Measurements from ENCODE around the gene ANAPC1. TPM values are rescaled to one million over a fixed set of nuclear protein-coding genes. Genes with fewer than 3 reads are reported as not detected.

ANAPC1 gene
- polyA plus RNA-seq: 22.8 TPM
- long read RNA-seq, donor 1: 0 reads
- long read RNA-seq, donor 2, partial matches to known transcripts: 0 of 4 reads
- long read RNA-seq, donor 2, other reads (novel, unspliced or antisense): 0 of 4 reads
- long read RNA-seq, donor 3: 0 reads
- long read RNA-seq, donor 4, partial matches to known transcripts: 0 of 1 reads
- long read RNA-seq, donor 4, other reads (novel, unspliced or antisense): 0 of 1 reads
- long read RNA-seq, donor 5, transcript ANAPC1-206 (2 exons, 580 nt): major isoform, 6 of 6 reads
- long read RNA-seq, donor 5, partial matches to known transcripts: 0 of 6 reads
- long read RNA-seq, donor 5, other reads (novel, unspliced or antisense): 0 of 6 reads
- long read RNA-seq, donor 6, partial matches to known transcripts: 0 of 2 reads
- long read RNA-seq, donor 6, other reads (novel, unspliced or antisense): 0 of 2 reads
- long read RNA-seq, donor 7, partial matches to known transcripts: 0 of 1 reads
- long read RNA-seq, donor 7, other reads (novel, unspliced or antisense): 0 of 1 reads
- long read RNA-seq, donor 8, partial matches to known transcripts: 0 of 2 reads
- long read RNA-seq, donor 8, other reads (novel, unspliced or antisense): 0 of 2 reads
- long read RNA-seq, donor 9, partial matches to known transcripts: 0 of 2 reads
- long read RNA-seq, donor 9, other reads (novel, unspliced or antisense): 0 of 2 reads
- long read RNA-seq, donor 10, partial matches to known transcripts: 0 of 3 reads
- long read RNA-seq, donor 10, other reads (novel, unspliced or antisense): 0 of 3 reads
- long read RNA-seq, donor 11, partial matches to known transcripts: 0 of 2 reads
- long read RNA-seq, donor 11, other reads (novel, unspliced or antisense): 0 of 2 reads

- Histone ChIP-seq H3K36me3 (ENCODE audit: control insufficient read depth, insufficient read depth, low read length) (no peaks in the 10 kb centered on the region), H3K27me3 (ENCODE audit: control insufficient read depth, insufficient read depth, low read length) (no peaks in the 10 kb centered on the region), H3K4me1 (ENCODE audit: control insufficient read depth, insufficient read depth, low read length) (peaks cover 8% of the 10 kb centered on the region), H3K9me3 (ENCODE audit: control insufficient read depth, low read depth, low read length) (no peaks in the 10 kb centered on the region), H3K4me3 (ENCODE audit: low read length) (peak within 1 kb of the TSS; percentile 63), H3K27ac (ENCODE audit: low read length) (peak within 1 kb of the TSS; percentile 78)
- DNase-seq: peak; percentile 81 to 92
- 0% methylated on average over 2 of the region's 73 CpGs for WGBS (ENCODE audit: insufficient coverage, low lambda C conversion rate)
Observed at GRCh38 chr2:111883661-111884591, at the start of gene ANAPC1. Gene ANAPC1 (minus strand): TSS chr2:111884193. CDS start chr2:111880825, 3,368 bp downstream.

GRCh38 chr2:111932841-111933291, 48.9 kb upstream of the ANAPC1 start:
- Histone ChIP-seq H3K27ac (ENCODE audit: low read length) (no peak overlapping the region), H3K36me3 (ENCODE audit: control insufficient read depth, insufficient read depth, low read length) (peaks cover 7% of the 10 kb centered on the region), H3K4me1 (ENCODE audit: control insufficient read depth, insufficient read depth, low read length) (no peaks in the 10 kb centered on the region), H3K27me3 (ENCODE audit: control insufficient read depth, insufficient read depth, low read length) (no peaks in the 10 kb centered on the region), H3K9me3 (ENCODE audit: control insufficient read depth, low read depth, low read length) (no peaks in the 10 kb centered on the region), H3K4me3 (ENCODE audit: low read length) (no peak overlapping the region)
- no peak for DNase-seq
- WGBS (ENCODE audit: insufficient coverage, low lambda C conversion rate): no CpG with 5 or more reads among the region's 4 CpGs

GRCh38 chr2:111930875-111931274, 46.9 kb upstream of the ANAPC1 start:
- H3K4me1 ChIP-seq (ENCODE audit: control insufficient read depth, insufficient read depth, low read length): no peaks in the 10 kb centered on the region
- no peak overlapping the region for H3K4me3 ChIP-seq (ENCODE audit: low read length)
- no peaks in the 10 kb centered on the region for H3K27me3 ChIP-seq (ENCODE audit: control insufficient read depth, insufficient read depth, low read length)
- WGBS (ENCODE audit: insufficient coverage, low lambda C conversion rate): no CpG with 5 or more reads among the region's 2 CpGs
- DNase-seq: no peak
- H3K27ac ChIP-seq (ENCODE audit: low read length): no peak overlapping the region
- H3K36me3 ChIP-seq (ENCODE audit: control insufficient read depth, insufficient read depth, low read length): peaks cover 7% of the 10 kb centered on the region
- H3K9me3 ChIP-seq (ENCODE audit: control insufficient read depth, low read depth, low read length): no peaks in the 10 kb centered on the region

GRCh38 chr2:111930409-111930808, 46.4 kb upstream of the ANAPC1 start:
- H3K27ac ChIP-seq (ENCODE audit: low read length): no peak overlapping the region
- H3K4me3 ChIP-seq (ENCODE audit: low read length): no peak overlapping the region
- no peaks in the 10 kb centered on the region for H3K4me1 ChIP-seq (ENCODE audit: control insufficient read depth, insufficient read depth, low read length)
- H3K9me3 ChIP-seq (ENCODE audit: control insufficient read depth, low read depth, low read length): no peaks in the 10 kb centered on the region
- no CpG with 5 or more reads among the region's 6 CpGs for WGBS (ENCODE audit: insufficient coverage, low lambda C conversion rate)
- H3K36me3 ChIP-seq (ENCODE audit: control insufficient read depth, insufficient read depth, low read length): peaks cover 7% of the 10 kb centered on the region
- no peak for DNase-seq
- H3K27me3 ChIP-seq (ENCODE audit: control insufficient read depth, insufficient read depth, low read length): no peaks in the 10 kb centered on the region

- H3K27me3 ChIP-seq (ENCODE audit: control insufficient read depth, insufficient read depth, low read length): no peaks in the 10 kb centered on the region
- WGBS (ENCODE audit: insufficient coverage, low lambda C conversion rate): no CpG with 5 or more reads among the region's 2 CpGs
- DNase-seq: no peak
- H3K27ac ChIP-seq (ENCODE audit: low read length): no peak overlapping the region
- H3K4me3 ChIP-seq (ENCODE audit: low read length): no peak overlapping the region
- no peaks in the 10 kb centered on the region for H3K4me1 ChIP-seq (ENCODE audit: control insufficient read depth, insufficient read depth, low read length)
- H3K36me3 ChIP-seq (ENCODE audit: control insufficient read depth, insufficient read depth, low read length): peaks cover 7% of the 10 kb centered on the region
- H3K9me3 ChIP-seq (ENCODE audit: control insufficient read depth, low read depth, low read length): no peaks in the 10 kb centered on the region
Observed at GRCh38 chr2:111927723-111928122, 43.7 kb upstream of the ANAPC1 start.

GRCh38 chr2:111924617-111925107, 40.7 kb upstream of the ANAPC1 start:
- Histone ChIP-seq H3K9me3 (ENCODE audit: control insufficient read depth, low read depth, low read length) (no peaks in the 10 kb centered on the region), H3K27me3 (ENCODE audit: control insufficient read depth, insufficient read depth, low read length) (no peaks in the 10 kb centered on the region), H3K27ac (ENCODE audit: low read length) (no peak overlapping the region), H3K4me3 (ENCODE audit: low read length) (no peak overlapping the region), H3K36me3 (ENCODE audit: control insufficient read depth, insufficient read depth, low read length) (peaks cover 2% of the 10 kb centered on the region), H3K4me1 (ENCODE audit: control insufficient read depth, insufficient read depth, low read length) (peaks cover 6% of the 10 kb centered on the region)
- no peak for DNase-seq
- WGBS (ENCODE audit: insufficient coverage, low lambda C conversion rate): 100% methylated on average over 1 of the region's 3 CpGs

GRCh38 chr2:111923276-111923804, 39.3 kb upstream of the ANAPC1 start:
- H3K27me3 ChIP-seq (ENCODE audit: control insufficient read depth, insufficient read depth, low read length): no peaks in the 10 kb centered on the region
- no peaks in the 10 kb centered on the region for H3K36me3 ChIP-seq (ENCODE audit: control insufficient read depth, insufficient read depth, low read length)
- H3K4me1 ChIP-seq (ENCODE audit: control insufficient read depth, insufficient read depth, low read length): peaks cover 18% of the 10 kb centered on the region
- no peak for DNase-seq
- H3K4me3 ChIP-seq (ENCODE audit: low read length): no peak overlapping the region
- H3K27ac ChIP-seq (ENCODE audit: low read length): no peak overlapping the region
- no peaks in the 10 kb centered on the region for H3K9me3 ChIP-seq (ENCODE audit: control insufficient read depth, low read depth, low read length)
- WGBS (ENCODE audit: insufficient coverage, low lambda C conversion rate): no CpG with 5 or more reads among the region's 4 CpGs

GRCh38 chr2:111919794-111920608, 36.0 kb upstream of the ANAPC1 start:
- WGBS (ENCODE audit: insufficient coverage, low lambda C conversion rate): no CpG with 5 or more reads among the region's 8 CpGs
- peak overlapping the region; percentile 81 for H3K27ac ChIP-seq (ENCODE audit: low read length)
- no peaks in the 10 kb centered on the region for H3K27me3 ChIP-seq (ENCODE audit: control insufficient read depth, insufficient read depth, low read length)
- H3K4me1 ChIP-seq (ENCODE audit: control insufficient read depth, insufficient read depth, low read length): peaks cover 21% of the 10 kb centered on the region
- DNase-seq: peak; percentile 80 to 89
- no peaks in the 10 kb centered on the region for H3K9me3 ChIP-seq (ENCODE audit: control insufficient read depth, low read depth, low read length)
- peaks cover 5% of the 10 kb centered on the region for H3K36me3 ChIP-seq (ENCODE audit: control insufficient read depth, insufficient read depth, low read length)
- H3K4me3 ChIP-seq (ENCODE audit: low read length): no peak overlapping the region

GRCh38 chr2:111919365-111919764, 35.4 kb upstream of the ANAPC1 start:
- Histone ChIP-seq H3K27me3 (ENCODE audit: control insufficient read depth, insufficient read depth, low read length) (no peaks in the 10 kb centered on the region), H3K4me1 (ENCODE audit: control insufficient read depth, insufficient read depth, low read length) (peaks cover 21% of the 10 kb centered on the region), H3K27ac (ENCODE audit: low read length) (peak overlapping the region; percentile 81), H3K4me3 (ENCODE audit: low read length) (no peak overlapping the region), H3K9me3 (ENCODE audit: control insufficient read depth, low read depth, low read length) (no peaks in the 10 kb centered on the region), H3K36me3 (ENCODE audit: control insufficient read depth, insufficient read depth, low read length) (peaks cover 5% of the 10 kb centered on the region)
- WGBS (ENCODE audit: insufficient coverage, low lambda C conversion rate): no CpG with 5 or more reads among the region's 2 CpGs
- no peak for DNase-seq

Data from large intestine (tissue), 12 donors.